Measurements from ENCODE around the gene YTHDC1. TPM values are rescaled to one million over a fixed set of nuclear protein-coding genes. Genes with fewer than 3 reads are reported as not detected.
A peak's percentile ranks its signal among the peaks of the same experiment; 100 is the strongest.
"Not testable (repeated sequence)": the region's sequence is repeated elsewhere in the genome, so short reads cannot be mapped to it uniquely, and the experiment has no call there.

The YTHDC1 gene
- 56.5 TPM for total RNA-seq
- long read RNA-seq, full-length matches to known transcripts = 3 of 23 reads
- long read RNA-seq, partial matches to known transcripts = 17 of 23 reads
- long read RNA-seq, other reads (novel, unspliced or antisense) = 3 of 23 reads

DNA sequence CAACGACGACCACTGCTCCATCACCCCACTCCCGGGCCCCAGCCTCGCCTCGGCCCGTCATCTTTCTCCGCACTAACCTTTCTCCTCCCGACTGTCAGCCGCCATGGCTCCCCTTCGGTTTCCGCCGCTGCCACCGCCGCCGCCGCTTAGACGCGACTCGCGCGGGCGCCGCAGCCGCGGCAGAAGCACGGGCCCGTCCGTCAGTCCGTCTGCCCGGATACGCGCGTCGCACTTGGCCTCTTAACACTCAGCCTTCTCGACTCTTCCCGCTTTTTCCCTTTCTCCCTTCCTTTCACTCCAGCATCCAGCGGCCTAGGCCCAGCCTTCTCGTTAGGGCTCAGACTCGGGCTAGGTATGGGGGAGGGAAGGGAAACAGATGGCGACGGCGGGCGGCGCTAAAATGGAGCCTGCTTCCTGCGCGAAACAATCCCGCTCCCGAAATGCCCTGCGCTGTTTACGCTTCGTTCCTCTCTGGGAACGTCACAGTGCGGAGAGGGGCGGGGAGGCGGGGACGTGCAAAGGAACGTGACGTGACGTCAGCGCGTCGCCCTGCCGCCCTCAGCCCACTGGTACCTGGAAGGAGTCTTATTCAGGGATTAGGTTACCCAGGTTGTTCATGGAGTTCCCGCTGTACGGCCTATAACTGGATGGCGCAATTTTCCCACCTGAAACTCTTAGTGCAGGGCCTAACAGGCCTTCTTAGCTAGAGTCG is at the start of gene YTHDC1:
Gene YTHDC1, minus strand, starts transcription at position 442 of the 712 bp plus-strand sequence. Its CDS starts 337 bp downstream, at position 105.
- intact Hi-C loops (cut with DNase I) = no loop called here
- DNase-seq (ENCODE audit: low spot score) = peak; percentile 98

DNA sequence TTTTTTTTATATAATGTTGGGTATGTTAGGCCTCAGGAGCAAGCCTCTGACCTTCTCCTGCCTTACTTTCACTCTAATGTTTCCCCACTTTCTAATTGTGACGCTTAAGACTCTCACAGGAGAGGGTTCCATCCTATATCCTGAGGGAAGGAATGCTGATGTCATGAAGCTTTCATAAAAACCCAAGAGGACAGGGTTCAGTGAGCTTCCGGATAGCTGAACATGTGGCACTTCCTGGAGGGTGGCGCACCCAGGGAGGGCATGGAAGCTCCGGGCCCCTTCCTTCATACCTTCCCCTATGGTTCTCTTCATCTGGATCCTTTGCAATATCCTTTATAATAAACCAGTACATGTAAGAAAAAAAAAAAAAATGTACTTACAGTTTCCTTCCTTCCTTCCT is 49.4 kb upstream of the YTHDC1 start:
- DNase-seq (ENCODE audit: low spot score) = no peak
- intact Hi-C loops (cut with DNase I) = no loop called here

DNA sequence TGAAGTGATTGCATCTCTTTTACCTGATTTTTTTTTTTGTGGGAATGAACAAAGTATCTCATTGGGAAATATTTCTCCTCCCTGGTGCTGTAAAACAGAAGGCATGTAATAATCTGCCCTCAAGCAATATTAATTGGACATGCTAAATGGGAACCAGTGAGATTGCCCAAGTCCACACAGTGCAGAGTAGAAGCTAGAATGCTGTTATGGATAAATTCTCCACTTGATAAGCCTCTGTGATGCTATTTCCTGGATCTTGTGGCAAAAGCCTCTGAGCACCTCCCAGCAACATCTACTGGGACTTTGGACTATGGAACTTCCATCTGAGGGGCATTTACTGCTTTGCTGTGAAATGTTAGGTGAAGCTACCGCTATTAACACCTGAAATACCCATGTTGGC is 46.9 kb upstream of the YTHDC1 start:
- DNase-seq (ENCODE audit: low spot score) = no peak
- intact Hi-C loops (cut with DNase I) = no loop called here

DNA sequence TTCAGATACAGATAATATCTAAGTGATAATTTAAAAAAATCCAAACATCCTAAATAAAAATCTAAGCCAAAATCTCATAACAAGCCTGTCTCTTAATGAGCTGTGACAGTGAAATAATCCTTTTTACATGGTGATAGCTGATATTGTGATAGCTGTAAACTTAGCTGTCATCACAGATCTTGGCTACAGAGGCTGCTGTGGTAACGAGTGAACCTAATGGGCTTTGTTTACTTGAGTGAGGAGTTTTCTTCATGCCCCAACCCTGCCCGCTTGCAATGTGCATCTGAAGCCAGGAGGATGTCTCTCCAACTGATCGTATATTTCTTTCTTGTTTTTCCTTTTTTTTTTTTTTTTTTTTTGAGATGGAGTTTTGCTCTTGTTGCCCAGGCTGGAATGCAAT is 41.5 kb upstream of the YTHDC1 start:
- no peak for DNase-seq (ENCODE audit: low spot score)
- intact Hi-C loops (cut with DNase I) = no loop called here

DNA sequence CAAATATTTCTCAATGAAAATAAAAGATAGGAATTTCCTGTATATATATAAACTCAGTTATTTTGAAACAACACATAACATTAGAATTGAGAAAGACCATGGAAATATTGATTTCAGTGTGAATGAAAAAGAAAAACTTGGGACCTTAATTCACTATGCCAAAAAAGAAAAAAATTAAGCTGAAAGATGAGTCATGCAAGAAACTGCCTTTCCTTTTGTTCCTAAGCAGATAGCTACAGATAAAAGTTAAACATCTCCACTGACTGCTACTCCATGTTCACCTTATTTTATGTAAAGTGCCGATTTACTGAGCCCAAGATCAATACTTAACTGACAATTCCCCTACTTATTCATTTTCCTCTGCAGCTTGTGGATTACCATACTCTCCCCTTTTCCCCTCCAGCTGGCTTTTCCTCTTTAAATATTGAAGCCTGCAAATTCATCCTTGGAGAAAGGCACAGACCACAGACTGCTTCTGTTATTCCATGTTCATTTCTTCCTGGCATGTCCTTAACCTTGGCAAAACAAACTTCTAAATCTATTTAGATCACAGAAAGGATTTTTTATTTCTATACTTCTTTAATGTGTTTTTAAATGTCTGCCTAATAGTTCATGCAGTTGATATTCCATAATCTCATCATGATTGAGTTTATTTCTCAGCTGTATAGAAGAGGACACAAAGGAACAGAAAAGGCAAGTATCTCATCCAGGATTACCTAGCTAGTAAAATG is 40.5 kb upstream of the YTHDC1 start:
- intact Hi-C loops (cut with DNase I) = no loop called here
- no peak for DNase-seq (ENCODE audit: low spot score)

DNA sequence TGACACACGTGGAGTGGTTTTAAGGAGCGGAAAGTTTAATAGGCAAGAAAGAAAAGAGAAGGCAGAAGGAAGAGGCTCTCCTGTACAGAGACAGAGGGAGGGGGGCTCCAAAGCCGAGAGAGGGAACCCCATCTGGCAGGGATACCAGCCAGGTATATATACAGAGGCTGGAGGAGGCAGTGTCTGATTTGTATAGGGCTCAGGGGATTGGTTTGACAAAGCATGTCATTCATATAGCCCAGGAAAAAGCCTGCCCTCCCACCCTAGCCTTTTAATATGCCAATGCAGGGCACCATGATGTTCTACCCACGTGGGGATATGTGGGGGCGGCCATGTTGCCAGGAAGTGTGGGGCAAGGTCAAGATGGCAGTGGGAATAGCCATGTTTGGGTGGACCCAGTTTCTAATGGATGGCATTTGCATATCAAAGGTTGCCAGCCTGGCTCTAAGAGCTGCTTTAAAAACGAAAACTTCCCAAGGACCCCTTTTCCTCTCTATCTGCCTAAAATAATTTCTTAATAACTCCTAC is 39.6 kb upstream of the YTHDC1 start:
- DNase-seq (ENCODE audit: low spot score); intact Hi-C loops (cut with DNase I): not testable (repeated sequence)

DNA sequence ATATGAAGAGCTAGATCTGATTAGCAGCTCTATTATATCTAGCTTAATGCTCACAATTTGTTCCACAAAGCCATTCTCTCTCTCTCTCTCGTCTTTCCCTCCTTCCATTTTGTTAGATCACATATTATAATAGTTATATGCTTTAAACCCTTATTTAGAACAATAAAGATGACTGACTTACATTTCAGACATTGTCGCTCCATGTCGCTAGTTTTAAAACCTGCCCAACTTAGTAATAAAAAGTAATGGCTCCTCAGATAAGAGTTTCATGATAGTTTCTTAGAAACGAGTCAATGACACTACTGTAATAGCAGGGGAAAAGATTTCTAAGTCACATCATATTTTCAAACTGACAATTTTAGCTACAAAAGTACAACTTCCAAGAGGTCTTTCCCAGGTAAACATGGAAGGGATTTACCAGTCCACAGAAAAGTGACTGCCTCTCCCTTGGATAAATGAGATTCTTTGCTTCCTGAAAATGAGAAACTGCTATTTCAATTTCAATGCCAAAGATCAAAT is 38.5 kb upstream of the YTHDC1 start:
- intact Hi-C loops (cut with DNase I) = no loop called here
- DNase-seq (ENCODE audit: low spot score) = no peak

DNA sequence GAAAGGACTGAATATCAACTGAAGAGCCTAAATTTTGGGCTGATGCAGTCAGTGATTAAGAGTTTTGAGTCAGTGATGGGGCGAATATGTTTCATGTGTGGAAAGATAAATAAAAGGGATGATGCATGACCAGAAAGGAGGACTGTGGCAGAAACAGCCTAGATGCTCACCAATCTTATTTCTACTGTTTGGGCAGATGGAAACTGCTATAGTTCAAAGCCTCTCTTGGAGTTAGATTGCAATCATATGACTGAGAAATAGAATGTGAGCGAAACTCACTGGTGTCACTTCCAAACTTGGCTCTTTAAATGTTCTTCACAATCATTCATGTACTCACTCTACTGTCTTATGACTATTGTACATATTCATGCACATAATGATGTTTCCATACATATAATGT is 35.4 kb upstream of the YTHDC1 start:
- no peak for DNase-seq (ENCODE audit: low spot score)
- intact Hi-C loops (cut with DNase I) = no loop called here

DNA sequence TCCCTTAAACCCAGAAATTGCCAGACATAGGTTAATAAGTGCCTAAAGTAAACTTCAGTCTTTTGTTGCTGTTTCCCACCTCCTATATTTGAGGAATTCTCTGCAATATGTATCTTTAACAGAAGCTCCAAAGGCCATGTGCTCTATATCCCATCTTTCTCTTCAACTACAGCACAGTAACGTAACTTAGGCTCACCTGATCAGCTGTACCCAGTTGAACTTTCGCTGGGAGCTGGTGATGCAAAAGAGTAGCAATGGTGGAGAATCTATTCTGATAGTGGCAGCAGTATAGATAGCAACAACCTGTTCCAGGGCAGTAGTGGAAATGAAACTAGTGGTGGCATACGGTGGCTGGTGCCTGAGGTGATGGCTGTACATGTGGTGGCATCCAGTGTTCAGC is 33.2 kb upstream of the YTHDC1 start:
- intact Hi-C loops (cut with DNase I) = no loop called here
- DNase-seq (ENCODE audit: low spot score) = no peak

DNA sequence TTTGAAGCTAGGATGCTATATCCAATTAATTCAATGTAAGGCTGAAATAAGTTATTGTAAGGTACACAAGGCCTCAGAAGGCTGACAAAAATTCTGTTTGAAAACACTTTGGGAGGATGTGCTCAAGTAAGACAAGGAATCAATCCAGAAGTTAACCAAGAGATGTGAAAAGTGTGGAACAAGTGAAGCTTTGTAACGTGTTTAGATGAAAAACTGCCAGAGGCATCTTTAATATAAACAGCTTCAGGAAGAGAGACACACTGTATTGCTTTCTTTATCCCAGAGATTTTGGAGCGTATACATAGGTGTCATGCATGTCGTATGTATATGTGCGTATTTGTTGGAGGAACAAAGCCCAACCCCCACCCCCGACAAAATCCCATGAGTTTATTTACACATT is 28.3 kb upstream of the YTHDC1 start:
- DNase-seq (ENCODE audit: low spot score) = no peak
- intact Hi-C loops (cut with DNase I) = no loop called here

DNA sequence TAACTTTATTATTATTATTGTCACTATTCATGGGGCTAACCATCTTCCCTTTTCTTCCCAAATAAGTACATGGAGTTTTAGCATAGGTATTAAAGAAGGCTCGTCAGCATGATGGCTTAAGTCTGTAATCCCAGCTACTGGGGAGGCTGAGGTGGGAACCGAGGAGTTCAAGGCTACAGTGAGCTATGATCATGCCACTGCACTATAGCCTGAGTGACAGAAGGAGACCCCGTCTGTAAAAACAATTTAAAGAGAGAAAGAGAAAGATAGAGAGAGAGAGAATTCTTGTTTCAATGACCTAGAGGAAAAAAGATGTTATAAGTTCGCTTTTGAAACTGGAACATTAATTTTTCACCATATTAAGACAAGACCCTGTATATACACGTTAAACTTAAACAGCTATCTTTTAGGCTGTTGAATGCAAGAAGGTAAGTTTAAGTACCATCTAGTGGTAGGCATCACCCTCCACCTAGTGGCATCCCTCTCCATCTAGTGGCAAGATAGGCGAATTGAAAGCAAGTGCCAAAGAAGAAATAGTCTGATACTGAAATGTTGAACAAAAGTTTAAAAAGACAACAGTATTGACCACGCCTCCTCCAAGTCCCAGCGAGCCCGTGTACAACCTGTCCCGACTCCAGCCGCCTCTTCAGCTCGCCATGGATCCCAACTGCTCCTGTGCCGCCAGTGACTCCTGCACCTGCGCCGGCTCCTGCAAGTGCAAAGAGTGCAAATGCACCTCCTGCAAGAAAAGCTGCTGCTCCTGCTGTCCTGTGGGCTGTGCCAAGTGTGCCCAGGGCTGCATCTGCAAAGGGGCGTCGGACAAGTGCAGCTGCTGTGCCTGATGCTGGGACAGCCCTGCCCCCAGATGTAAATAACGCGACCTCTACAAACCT is 26.0 kb upstream of the YTHDC1 start:
- intact Hi-C loops (cut with DNase I) = loop anchor here (2.0 kb wide), 1 partner anchor 105 kb away; no protein-coding TSS in a partner anchor
- no peak for DNase-seq (ENCODE audit: low spot score)

DNA sequence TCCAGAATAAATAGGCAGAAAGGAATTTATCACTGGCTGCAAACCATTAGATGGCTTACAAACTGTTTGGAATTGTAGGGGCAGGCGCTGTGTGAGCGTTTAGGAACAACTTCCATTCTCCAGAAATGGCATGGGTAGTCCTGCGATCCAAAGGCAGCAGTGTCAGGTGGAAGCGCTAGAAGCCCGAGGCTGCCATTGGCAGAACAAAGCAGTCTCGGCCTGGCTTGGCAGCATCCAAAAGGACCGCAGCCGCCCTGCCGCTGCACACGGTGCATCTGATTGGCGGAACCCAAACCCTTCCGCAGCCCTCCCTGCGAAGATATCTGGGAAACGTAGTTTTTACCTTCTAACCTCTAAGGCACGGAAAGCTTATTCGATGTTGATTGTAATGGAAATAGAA is 23.6 kb upstream of the YTHDC1 start:
- intact Hi-C loops (cut with DNase I) = no loop called here

DNA sequence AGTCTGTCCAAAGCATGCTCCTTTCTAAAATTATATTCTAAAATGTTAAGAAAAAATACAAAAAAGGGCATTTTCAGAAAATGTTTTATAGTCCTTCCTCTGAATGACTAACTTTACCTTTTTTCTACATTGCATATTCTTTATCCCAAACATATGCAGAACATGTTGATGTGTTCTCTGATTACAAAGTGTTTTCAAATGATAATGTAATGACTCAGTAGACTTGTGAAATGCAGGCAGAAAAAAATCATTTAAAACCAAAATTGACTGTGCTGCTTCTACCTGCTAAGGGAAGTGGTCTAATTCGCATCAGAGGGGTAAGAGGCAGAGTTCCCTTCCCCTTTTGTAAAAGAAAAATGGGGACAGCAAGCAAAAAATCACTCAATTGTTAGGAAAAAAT is 22.7 kb upstream of the YTHDC1 start:
- intact Hi-C loops (cut with DNase I) = no loop called here
- no peak for DNase-seq (ENCODE audit: low spot score)

More for the DNA sequence above, 23.6 kb upstream of the YTHDC1 start:
- peak; percentile 81 for DNase-seq (ENCODE audit: low spot score)

DNA sequence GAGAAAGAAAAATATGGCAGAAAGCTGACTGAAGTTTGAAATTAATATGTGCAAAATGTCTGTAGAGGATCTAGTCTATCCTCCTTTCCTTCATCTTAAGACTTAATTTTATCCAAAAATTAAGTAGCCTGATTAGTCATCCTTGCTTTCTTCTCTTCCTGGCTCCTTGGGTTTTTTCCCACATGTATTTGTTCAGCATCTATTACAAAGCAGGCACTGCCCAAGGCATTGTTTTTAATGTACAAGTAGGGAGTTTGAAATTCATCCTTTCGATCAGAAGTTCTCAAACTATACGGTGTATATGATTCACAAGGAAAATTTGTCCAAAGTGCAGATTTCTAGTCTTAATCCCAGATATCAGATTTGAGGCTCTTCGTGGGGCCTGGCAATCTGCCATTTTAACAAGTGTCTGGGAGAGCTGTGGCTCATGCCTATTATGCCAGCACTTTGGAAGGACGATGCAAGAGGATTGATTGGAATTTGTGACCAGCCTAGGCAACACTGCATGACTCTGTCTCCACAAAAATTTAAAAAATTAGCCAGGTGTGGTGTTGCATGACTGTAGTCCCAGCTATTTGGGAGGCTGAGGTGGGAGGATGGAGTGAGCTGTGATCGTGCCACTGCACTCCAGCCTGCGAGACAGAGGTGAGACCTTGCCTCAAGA is 19.4 kb upstream of the YTHDC1 start:
- no peak for DNase-seq (ENCODE audit: low spot score)
- intact Hi-C loops (cut with DNase I) = no loop called here

DNA sequence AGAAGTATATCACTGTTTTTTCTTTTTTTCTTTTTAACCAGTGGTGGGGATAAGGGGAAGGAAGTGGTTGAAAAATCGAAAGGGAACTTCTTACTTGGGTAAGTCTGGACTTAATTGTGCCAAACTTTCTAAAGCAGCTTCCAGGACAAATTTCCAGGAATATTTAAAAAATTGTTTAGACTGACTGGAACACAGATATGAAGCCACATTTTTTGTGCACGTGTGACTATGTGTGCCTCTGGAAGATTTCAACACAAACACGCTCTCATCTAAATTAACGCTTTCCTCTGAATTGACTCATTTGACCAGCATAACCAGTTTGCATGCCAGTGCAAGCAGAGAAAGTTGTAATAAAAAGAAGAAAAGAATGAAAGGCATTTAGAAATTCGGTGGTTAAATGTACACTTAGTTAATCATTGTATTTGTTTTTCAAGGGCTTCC is 18.8 kb upstream of the YTHDC1 start:
- no peak for DNase-seq (ENCODE audit: low spot score)
- intact Hi-C loops (cut with DNase I) = no loop called here

DNA sequence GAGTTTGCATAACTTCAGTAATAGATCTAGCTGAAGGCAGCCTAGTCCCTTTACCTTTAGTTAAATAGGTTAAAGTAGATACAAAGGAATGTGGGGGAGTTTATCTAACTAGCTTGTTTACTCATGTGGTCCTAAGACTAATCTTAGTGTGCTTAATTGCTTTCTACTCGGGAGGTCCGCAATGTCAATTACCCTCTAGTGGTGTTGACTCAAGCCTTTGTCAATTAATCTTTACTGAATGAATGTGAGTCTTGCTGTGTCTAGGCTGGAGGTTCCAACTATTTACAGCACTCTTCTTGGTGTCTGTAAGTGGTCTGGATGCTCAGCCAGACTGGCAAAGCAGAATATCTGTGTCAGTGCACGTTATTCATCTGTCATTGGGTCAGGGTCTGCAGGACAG is 17.9 kb upstream of the YTHDC1 start:
- intact Hi-C loops (cut with DNase I) = no loop called here
- no peak for DNase-seq (ENCODE audit: low spot score)

DNA sequence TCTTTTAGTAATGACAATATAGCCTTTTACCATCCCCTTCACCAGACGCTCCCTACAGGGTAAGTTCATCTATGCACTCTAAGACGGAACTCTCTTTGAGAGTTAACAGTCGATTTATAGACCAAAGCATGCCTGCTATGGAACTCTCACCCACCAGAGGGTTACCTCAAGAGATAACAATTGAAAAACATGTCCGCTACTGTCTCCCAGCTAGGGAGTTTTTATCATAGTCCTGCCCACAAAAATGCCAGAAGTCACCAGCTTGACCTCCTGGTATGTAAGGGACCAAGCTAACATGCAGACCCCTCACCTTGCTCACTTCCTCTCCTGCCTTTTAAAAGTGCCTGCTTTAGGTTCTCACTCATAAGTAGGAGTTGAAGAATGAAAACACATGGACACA is 16.7 kb upstream of the YTHDC1 start:
- no peak for DNase-seq (ENCODE audit: low spot score)
- intact Hi-C loops (cut with DNase I) = no loop called here

DNA sequence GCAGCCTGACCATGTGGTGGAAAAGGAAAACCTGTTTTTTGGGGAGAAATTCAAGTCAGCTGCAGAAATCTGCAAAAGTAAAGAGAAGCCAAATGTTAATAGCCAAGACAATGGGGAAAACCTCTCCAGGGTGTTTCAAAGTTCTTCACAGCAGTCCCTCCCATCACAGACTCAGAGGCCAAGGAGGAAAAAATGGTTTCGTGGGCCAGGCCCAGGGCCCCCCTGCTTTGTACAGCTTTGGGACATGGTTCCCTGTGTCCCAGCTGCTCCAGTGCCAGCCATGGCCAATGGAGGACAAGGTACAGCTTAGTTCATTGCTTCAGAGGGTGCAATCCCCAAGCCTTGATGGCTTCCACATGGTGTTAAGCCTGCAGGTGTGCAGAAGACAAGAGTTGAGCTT is 15.2 kb upstream of the YTHDC1 start:
- intact Hi-C loops (cut with DNase I) = no loop called here
- DNase-seq (ENCODE audit: low spot score) = no peak

DNA sequence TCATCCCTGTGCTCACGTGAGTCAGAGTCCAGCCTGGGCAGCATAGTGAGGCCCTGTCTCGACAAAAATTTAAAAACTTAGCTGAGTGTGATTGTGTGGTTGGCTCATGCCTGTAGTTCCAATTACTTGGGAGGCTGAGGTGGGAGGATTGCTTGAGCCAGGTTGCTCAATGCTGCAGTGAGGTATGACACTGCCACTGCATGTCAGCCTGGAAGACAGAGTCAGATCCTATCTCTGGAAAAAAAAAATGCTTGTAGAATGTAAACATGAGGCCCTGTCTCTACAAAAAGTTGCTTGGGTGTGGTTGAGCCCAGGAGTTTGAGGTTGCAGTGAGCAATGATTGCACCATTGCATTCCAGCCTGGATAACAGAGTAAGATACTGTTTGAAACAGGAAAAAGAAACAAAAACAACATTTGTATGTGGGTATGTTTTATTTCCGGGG is 11.3 kb upstream of the YTHDC1 start:
- no peak for DNase-seq (ENCODE audit: low spot score)
- intact Hi-C loops (cut with DNase I) = no loop called here

All from cardiac septum (tissue), 1 donor.